ENCODE data around the gene C1orf226.

DNA sequence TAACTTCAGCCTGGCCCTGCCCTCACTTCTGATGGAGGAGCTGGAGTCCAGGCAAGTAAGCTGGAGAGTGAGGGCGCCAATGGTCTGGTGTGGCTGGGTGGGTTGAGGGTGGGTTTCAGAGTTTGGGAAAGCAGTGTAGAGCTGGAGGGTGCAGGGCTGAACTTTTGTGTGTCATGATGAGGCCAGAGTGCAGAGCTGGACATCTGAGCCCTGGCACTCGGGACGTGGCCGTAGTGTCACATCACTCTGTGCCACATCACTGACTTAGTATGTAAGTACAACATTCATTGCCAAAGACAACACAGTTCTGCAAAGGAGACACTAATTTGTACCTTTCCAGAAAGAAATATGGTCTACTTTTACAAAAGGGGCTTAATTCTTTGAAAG lies 20.7 kb upstream of the C1orf226 start:
- TF ChIP-seq, protein P1, sequence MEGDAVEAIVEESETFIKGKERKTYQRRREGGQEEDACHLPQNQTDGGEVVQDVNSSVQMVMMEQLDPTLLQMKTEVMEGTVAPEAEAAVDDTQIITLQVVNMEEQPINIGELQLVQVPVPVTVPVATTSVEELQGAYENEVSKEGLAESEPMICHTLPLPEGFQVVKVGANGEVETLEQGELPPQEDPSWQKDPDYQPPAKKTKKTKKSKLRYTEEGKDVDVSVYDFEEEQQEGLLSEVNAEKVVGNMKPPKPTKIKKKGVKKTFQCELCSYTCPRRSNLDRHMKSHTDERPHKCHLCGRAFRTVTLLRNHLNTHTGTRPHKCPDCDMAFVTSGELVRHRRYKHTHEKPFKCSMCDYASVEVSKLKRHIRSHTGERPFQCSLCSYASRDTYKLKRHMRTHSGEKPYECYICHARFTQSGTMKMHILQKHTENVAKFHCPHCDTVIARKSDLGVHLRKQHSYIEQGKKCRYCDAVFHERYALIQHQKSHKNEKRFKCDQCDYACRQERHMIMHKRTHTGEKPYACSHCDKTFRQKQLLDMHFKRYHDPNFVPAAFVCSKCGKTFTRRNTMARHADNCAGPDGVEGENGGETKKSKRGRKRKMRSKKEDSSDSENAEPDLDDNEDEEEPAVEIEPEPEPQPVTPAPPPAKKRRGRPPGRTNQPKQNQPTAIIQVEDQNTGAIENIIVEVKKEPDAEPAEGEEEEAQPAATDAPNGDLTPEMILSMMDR (IDR thresholded peaks at IDR 0.05): no peak
- TF ChIP-seq POLR2A (IDR thresholded peaks at IDR 0.05) (no peak), POLR2AphosphoS5 (IDR thresholded peaks at IDR 0.05; ENCODE audit: insufficient read depth in 1 of 2, low read depth in 1 of 2) (no peak)

All from vagina (tissue), 2 donors.